Left lung (tissue), 10 donors: Measurements from ENCODE around the gene EFNA5. TPM values are rescaled to one million over a fixed set of nuclear protein-coding genes. Genes with fewer than 3 reads are reported as not detected.

Experiments used
- ATAC-seq: fragments of 200-7000 bp; cut with Tn5 transposase; one replicate; pipeline ENCODE4 v1.9.1; 2020; ENCODE audit warnings: moderate library complexity
- DNase-seq, 4 donors: peaks; one replicate each; pipeline ENCODE4 v3.0.0-alpha.2; 2013 to 2020
- H3K27ac ChIP-seq, 2 donors: fragments of 200-600 bp; sonication (generic) in 1 of 2; one replicate each; pipeline versions ENCODE4 v1.5.0 to v1.8.0; 2020 to 2021
- H3K27me3 ChIP-seq, 2 donors: fragments of 200-600 bp; sonication (generic) in 1 of 2; one replicate each; pipeline versions ENCODE4 v1.5.0 to v1.8.0; 2020 to 2021
- H3K36me3 ChIP-seq, 2 donors: fragments of 200-600 bp; sonication (generic) in 1 of 2; one replicate each; pipeline versions ENCODE4 v1.5.0 to v1.8.0; 2020 to 2021
- H3K4me1 ChIP-seq, 2 donors: fragments of 200-600 bp; one replicate each; pipeline ENCODE4 v1.8.0; 2021
- H3K4me3 ChIP-seq, 2 donors: fragments of 200-600 bp; sonication (generic) in 1 of 2; one replicate each; pipeline versions ENCODE4 v1.5.0 to v1.8.0; 2020 to 2021; ENCODE audit warnings: mild to moderate bottlenecking in 1 of 2
- H3K9me3 ChIP-seq, 2 donors: fragments of 200-600 bp; sonication (generic) in 1 of 2; one replicate each; pipeline versions ENCODE4 v1.5.0 to v1.8.0; 2020 to 2021
- CTCF ChIP-seq, 2 donors: fragments of 200-600 bp; sonication (generic) in 1 of 2; IDR thresholded peaks; one replicate each; pipeline versions ENCODE4 v1.5.0 to v1.8.0; 2021; ENCODE audit warnings: antibody characterized with exemption in 2 of 2
- intact Hi-C, 2 donors: fragments of 100-400 bp; cut with DNase I; formaldehyde crosslinking; loops; one replicate each; pipeline versions ENCODE4 v1.11.2 to v1.14.2; 2022
- polyA plus RNA-seq, 6 donors: library from polyadenylated mRNA; unstranded; fragments of 120-200 nt; gene quantifications; one replicate each; pipeline ENCODE4 v1.2.1, GENCODE V29; 2013; ENCODE audit not compliant: insufficient read length in 6 of 6
- total RNA-seq, 2 donors: library from RNA; stranded (reverse); fragmentation: NEBNext Ultra II Directional; extraction: Animal tissue kit (Norgen Biotek cat#: 25700); gene quantifications; one replicate each; pipeline ENCODE4 v1.2.1, GENCODE V29; 2021
- donor health status: DM: no; HTN: yes; CAD: no.
- donor health status: DM: no; HTN: no; CAD: no.

The EFNA5 gene
- total and polyA plus RNA-seq, 8 donors = 8.8 to 28.3 (median 22.8) TPM

- DNase-seq (no peak), ATAC-seq (no peak)
- Histone ChIP-seq H3K36me3 (no peaks in the 10 kb centered on the region), H3K4me3 (no peak overlapping the region), H3K27ac (no peak overlapping the region), H3K9me3 (no peaks in the 10 kb centered on the region), H3K27me3 (no peaks in the 10 kb centered on the region), H3K4me1 (no peaks in the 10 kb centered on the region)
- intact Hi-C loops = no loop called here
- TF ChIP-seq CTCF (IDR thresholded peaks at IDR 0.05) = no peak
Observed at GRCh38 chr5:107604146-107604910, 66.4 kb downstream of the EFNA5 start.

GRCh38 chr5:107603349-107603748, 67.4 kb downstream of the EFNA5 start:
- intact Hi-C loops = no loop called here
- TF ChIP-seq CTCF (IDR thresholded peaks at IDR 0.05) = no peak
- ATAC-seq = no peak

GRCh38 chr5:107602896-107603295, 67.8 kb downstream of the EFNA5 start:
- Histone ChIP-seq H3K4me1 (no peaks in the 10 kb centered on the region), H3K36me3 (no peaks in the 10 kb centered on the region), H3K4me3 (no peak overlapping the region), H3K27me3 (no peaks in the 10 kb centered on the region), H3K9me3 (no peaks in the 10 kb centered on the region), H3K27ac (no peak overlapping the region)
- ATAC-seq (no peak), DNase-seq (no peak)
- intact Hi-C loops = no loop called here
- TF ChIP-seq CTCF (IDR thresholded peaks at IDR 0.05) = no peak

More at GRCh38 chr5:107603349-107603748, 67.4 kb downstream of the EFNA5 start:
- H3K27me3 ChIP-seq = no peaks in the 10 kb centered on the region
- no peaks in the 10 kb centered on the region for H3K36me3 ChIP-seq
- no peak overlapping the region for H3K4me3 ChIP-seq
- H3K4me1 ChIP-seq = no peaks in the 10 kb centered on the region
- no peak overlapping the region for H3K27ac ChIP-seq
- DNase-seq = no peak
- H3K9me3 ChIP-seq = no peaks in the 10 kb centered on the region

- H3K36me3 ChIP-seq = no peaks in the 10 kb centered on the region
- no peak overlapping the region for H3K4me3 ChIP-seq
- H3K27ac ChIP-seq = no peak overlapping the region
- no peaks in the 10 kb centered on the region for H3K9me3 ChIP-seq
- H3K27me3 ChIP-seq = no peaks in the 10 kb centered on the region
- intact Hi-C loops = no loop called here
- ATAC-seq (no peak), DNase-seq (no peak)
- H3K4me1 ChIP-seq = no peaks in the 10 kb centered on the region
- no peak for TF ChIP-seq CTCF (IDR thresholded peaks at IDR 0.05)
Observed at GRCh38 chr5:107601076-107601475, 69.7 kb downstream of the EFNA5 start.

GRCh38 chr5:107598958-107599357, 71.8 kb downstream of the EFNA5 start:
- no peak for ATAC-seq
- H3K9me3 ChIP-seq = no peaks in the 10 kb centered on the region
- TF ChIP-seq CTCF (IDR thresholded peaks at IDR 0.05) = no peak
- H3K4me3 ChIP-seq = no peak overlapping the region
- H3K36me3 ChIP-seq = no peaks in the 10 kb centered on the region
- DNase-seq = no peak
- no peaks in the 10 kb centered on the region for H3K27me3 ChIP-seq
- intact Hi-C loops = no loop called here
- no peak overlapping the region for H3K27ac ChIP-seq
- no peaks in the 10 kb centered on the region for H3K4me1 ChIP-seq
